ENCODE data around the gene LRP1B.

Gene LRP1B

DNA sequence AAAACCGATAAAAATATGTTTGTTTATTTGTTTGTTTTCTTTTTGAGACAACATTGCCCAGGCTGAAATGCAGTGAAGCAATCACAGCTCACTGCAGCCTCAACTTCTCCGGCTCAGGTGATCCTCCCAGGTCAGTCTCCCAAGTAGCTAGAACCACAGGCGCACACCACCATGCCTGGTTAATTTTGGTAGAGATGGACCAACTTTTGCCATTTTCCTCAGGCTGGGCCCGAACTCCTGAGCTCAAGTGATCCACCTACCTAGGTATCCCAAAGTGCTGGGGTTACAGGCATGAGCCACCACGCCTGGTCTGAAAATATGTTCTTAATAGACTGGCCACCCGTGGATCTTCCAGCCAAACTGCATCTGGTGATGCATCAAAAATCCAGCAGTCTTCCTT, 1867.9 kb downstream of the LRP1B start:
- no peak for DNase-seq

DNA sequence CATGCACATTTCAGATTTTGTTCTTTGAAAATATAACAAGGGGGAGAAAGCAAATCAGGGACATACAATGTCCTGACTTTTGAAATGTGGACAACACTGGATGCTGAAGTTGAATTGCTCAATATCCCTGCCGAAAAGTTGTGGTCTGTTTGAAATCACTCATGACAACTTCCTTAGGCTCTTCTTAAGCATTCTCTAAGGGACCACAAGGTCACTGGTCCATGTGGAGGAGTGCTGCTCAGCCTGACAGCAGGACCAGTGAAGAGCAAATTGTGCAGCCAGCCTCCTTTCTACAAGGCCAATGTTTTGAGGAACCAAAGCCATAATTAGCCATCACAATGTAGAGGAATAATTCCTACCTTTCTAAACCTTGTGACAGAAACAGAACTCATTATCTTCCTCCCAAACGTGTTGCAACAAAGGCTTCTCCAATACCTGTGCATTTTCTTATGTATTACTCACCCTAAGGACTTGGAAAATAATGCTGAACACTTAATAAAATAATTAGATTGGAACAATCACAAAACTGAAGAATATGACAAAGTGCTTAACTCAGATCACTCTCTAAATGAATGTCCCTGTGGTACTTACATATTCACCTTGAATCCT, 1873.0 kb downstream of the LRP1B start:
- no peak for DNase-seq

DNA sequence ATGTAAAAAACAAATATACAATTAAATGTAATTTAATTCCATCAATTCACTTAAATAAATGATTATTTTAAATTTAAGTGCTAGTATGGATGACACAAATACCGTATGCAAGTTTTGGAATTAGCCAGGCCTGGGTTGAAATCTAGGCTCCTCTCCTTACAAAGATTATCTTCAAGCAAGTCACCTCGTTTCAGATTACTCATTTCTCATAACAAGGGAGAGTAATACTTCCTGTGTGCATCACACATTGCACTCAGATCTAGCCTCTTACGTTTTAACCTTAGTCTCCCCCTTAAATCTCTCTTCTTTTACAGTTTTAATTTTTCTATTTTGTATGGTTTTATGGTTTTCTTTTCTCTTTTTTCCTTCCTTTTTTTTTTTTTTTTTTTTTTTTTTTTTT, 1874.7 kb downstream of the LRP1B start:
- no peak for DNase-seq

DNA sequence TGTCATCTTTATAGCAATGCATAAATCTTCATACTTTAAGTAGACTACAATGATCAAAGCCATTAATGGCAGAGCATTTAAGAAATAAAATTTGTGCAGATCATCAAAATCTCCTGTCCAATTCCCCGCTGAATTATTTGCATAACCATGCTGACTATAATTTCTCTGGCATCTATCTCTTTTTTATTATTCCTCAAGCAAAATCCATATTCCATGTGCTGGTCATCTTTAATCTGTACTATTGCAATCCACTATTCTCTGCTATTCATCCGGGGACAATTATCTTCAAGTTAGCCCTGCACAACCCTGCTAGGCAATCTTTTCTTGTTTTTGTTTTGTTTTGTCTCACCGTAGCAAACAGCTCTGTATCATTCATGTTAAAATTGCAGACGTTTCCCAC, 1881.0 kb downstream of the LRP1B start:
- DNase-seq = no peak

DNA sequence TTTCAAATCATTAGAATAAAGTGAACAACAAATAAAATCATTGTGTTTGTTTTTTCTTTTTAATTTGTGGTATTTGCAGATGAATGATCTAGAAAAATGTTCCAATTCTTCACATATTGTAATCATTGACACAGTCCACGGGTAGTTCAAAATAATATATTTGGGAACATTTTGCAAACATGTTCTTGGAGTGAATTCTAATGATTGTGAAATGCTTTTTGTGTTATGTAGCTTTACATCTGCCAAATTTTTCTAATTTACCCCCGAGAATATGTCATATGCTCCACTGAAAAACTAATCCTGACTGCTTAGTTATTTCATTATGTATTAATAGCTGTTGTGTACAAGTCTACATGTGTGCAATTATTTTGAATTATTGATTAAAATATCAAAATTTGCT, 1882.2 kb downstream of the LRP1B start:
- no peak for DNase-seq

DNA sequence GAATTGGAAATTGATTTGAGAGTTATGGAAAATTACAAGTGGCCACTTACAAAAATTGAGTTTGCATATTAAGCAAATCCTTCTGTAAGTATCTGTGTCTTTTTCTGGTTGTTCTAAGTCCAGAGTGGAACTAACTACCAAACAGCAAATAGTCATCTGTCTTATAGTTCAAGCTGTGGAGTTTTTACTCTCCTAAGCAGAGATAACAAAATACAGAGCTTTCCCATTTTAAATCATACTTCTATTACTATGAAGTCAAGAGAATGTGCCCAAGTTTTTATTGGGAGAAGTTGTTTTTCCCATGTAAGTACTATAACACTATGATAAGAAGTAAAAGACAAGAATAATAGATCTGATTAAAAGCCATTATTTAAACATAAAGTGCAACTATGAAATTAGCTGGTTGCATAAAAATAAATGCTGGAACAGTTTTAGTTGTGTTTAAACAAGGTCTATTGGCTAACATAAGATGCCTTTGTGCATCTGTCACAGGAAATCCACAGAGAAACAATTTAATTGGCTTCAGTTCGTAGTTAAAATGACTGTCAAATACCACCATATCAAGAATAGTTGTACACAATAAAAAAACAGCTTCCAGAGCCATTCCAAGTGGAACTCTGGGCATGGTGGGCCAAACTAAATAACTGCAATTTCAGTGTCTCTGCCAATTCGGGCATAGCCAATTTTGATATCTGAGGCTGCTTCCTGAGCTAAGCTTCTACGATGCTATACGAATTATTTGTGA, 1883.2 kb downstream of the LRP1B start:
- DNase-seq = no peak

DNA sequence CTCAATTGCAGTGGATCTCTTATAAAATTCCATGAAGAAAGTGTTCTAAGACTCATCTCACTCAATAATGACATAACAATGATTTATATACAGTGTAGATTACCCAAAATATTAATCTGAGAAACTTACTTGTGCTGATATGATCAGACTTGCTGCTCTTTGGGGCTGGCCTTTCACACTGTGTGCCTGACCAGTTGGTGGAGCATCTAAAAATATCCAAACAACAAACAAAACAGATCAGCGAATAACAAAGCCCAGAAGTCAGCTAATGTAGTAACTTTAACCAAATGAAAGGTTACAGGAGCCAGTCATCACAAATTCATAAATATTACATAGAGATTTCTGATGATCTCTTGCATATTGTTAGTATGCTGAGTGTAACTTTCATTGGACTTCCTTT, 1883.9 kb downstream of the LRP1B start:
- DNase-seq = no peak

DNA sequence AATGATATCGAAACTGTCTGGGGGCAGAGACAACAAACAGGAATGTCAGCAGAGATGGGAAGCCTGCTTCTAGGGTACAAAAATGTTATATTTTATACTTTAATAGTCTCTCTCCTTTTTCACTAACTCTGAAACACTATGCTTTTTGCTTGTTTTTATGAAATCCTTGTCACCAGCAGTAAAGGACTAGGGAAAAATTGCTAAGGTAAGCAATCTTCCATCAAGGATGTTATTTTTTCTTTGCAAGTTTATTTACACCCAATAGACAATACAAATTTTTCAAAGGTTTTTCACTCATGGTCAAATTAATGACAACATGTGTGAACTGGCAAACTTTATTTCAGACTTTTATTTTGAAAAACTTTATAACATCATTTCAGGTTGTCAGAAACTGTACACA, 1884.8 kb downstream of the LRP1B start:
- no peak for DNase-seq

DNA sequence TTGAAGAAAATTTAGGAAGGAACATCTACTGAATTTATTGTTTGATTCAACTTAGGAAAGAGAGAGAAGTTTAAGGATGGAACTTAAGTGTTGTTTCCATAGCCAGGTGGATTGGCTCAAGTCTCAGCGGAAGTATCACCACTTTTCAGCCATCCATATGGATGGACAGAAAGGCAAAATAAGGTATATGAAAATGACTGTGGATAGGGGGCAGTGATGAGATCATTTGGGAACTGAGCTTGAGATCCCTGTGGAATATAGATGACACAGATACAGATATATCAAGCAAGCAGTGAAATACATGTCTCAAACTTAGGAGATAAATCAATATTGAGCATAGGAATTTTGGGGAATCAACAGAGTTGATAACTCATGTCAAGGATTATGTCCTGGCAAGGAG, 1887.9 kb downstream of the LRP1B start:
- DNase-seq = no peak

DNA sequence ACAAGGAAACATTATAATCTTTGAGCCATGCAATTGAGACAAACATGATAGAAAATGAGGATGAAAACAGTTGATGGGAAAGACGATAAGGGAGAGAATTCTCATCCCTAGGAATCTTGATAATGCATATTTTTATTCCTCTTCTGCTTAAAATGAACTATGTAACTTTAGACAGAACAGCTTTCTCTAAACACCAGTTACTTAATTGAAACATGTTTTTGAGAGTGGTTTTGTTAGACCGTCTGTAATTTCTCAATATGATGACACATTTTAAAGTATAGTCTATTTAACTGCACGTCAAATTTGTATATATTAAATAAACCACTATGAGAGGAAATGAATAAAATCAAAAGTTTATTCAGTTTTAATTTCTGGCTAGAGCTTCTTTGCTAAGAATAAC, 1896.7 kb downstream of the LRP1B start:
- no peak for DNase-seq

DNA sequence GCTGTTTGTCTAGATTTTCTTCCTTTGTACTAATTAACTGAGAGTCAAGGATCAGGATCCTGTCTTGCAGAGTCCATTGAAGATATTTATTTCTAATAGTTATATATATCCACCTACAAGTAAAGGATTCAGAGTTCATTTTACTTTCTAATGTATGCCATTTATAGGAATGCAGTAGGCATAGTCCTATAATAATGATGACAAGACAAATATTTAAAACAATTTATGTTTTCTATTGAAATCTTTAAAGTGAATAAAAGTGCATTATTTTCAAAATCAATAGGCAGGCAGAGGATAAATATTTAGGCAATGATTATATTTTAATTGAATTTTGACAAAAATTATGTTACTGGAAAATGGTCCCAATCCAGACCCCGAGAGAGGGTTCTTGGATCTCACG, 1919.9 kb downstream of the LRP1B start:
- no peak for DNase-seq

DNA sequence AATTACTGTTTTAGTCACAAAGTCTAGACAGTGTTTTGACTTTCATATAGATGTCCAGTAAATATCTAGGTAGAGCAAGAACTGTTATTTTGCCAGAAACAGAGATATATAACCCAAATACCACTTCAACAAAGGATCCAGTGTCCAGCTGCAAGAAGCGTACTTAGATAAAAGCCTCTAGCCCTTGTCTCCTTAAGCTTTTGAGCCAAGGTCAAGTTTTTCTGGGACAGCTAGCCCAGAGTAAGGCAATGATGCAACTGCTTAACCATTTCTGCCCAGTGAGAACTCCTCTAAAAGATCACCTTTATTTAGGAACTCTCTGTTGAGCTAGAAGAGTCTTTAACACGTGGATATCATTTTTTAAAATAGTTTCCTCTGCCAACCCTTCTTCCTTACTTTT, 1925.7 kb downstream of the LRP1B start:
- DNase-seq = no peak

DNA sequence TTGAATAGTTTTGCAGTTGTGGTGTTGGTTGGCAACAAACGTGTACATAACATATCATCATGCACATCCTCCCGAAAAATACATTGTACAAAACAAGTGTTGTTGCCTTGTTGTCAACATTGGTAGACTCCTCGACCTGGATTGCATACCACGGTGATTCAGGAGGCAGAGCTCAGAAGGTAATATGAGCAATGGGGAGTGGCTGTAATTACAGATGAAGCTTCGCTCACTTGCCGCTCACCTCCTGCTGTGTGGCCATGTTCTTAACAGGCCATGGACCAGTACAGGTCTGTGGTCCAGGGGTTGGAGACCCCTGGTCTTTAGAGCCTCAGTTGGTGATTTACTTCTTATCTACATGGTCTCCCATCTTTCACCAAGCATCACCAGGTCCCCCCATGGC, 1927.5 kb downstream of the LRP1B start:
- no peak for DNase-seq

DNA sequence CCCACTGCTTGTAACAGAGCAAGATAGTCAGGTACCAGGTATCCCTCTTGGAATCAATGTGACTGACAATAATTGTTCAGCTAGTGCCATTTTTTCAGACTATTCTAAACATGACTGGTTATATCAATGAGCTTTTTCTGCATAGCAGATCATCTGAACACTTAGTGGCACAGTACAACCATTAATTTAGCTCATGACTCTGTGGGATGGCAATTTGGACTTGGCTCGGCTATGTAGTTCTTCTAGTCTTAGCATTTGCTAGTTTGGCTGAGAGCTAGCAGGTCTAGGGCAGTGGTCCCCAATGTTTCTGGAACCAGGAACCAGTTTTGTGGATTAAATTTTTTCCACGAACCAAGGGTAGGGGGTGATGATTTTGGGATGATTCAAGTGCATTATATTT, 1929.2 kb downstream of the LRP1B start:
- no peak for DNase-seq

DNA sequence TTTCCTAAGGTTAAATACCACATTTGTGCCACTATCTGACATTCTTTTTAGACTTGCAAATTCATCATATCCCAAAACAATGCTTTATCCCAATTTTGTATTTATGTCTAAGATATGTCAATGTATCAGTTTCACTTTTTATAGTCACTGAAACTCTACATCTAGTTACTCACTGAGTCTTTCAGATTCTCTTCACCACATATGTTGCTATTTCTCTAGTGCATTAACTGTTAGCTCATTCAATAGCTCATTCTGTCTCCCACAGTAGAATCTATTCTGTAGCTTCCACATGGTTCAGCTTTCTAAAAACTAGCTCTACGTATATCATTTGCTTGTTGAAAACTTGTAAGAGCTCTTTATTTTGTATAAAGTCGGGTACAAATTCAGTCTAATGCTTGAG, 1930.1 kb downstream of the LRP1B start:
- no peak for DNase-seq

DNA sequence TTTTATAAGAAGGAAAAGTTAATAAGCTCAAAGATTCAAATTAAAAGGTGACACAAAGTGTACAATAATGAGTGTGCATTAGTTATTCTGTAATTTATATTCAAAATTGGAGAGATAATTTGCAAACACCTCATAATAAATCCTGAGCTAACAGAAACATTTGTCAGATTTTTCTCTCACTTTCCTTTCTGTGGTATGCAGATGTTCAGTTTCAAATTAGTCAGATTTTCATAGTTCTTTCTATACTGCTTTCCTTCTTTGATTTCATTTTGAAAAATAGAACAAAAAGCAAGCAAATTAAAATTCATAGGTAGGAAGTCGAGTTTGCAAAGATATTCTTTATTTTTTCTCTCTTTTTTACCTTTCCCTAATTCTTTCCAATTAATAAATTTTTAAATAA, 1930.5 kb downstream of the LRP1B start:
- DNase-seq = no peak

DNA sequence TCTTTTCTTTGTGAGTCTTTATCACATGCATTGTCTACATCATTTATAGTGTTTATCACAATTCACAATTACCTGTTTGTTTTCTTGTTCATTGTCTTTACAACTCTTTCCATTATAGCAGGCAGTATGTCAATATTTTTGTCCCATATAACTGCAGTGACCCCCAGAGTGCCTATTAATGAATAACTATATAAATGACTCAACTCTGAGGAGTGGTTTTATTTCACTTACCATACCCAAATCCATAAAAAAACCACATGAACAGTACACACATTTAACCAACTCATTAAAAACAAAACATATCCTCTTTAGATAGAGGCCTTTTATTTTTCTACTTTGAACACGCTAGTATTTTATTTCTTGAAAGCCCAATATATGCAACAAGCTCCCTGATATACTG, 1931.5 kb downstream of the LRP1B start:
- DNase-seq = no peak

DNA sequence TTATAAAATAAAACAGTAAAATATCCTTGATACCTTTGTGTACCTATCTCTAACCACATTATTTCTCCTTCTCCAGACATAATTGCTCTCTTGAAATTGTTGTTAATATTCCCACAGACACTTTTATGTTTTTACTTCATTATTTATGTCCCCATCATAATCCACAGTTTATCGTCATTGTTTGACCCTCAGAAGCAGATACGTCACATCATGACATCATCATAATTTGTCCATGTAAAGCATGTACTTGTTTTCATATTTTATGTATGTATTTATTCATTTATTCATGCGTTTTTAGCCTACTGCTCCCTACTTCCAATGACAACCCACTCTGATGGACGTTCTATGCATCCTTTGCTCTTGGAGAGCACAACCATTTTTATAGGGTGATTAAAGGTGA, 1943.7 kb downstream of the LRP1B start:
- DNase-seq = no peak

DNA sequence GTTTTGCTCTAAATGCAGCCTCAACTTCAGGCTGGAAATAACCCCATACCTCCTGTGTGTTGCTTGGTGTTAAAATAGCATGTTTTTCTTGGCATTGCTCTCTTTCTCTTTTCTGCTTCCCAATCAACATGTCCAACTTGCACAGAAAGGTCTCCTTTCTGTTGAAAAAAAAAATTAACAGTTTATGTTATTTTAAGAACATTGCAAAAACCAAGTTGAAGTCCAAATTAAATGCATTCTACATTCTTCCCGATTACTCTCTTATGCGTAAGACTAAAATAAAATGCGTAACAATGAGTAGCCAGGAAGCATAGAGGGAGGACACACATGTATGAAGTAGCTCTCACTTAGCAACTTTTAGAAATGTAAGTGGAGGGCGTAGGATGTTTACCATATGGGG, 1944.5 kb downstream of the LRP1B start:
- DNase-seq = no peak

DNA sequence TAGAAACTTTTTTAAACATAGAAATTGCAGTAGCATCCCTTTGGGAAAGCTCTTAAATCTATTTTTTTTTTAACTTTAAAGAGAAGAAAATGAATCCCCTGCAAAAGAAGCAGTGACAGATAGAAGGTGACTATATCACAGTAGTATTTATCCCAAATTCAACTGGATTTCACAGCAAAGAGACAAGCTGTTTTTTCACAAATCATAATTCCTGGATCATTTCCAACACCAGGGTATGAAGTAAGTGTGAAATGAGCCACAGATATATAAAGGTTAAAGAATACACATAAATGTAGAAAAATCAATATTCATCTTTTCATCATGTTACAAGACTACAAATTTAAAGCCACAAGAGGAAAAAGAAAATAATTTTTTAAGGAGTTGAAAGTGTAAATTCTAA, 1945.7 kb downstream of the LRP1B start:
- DNase-seq = no peak

DNA sequence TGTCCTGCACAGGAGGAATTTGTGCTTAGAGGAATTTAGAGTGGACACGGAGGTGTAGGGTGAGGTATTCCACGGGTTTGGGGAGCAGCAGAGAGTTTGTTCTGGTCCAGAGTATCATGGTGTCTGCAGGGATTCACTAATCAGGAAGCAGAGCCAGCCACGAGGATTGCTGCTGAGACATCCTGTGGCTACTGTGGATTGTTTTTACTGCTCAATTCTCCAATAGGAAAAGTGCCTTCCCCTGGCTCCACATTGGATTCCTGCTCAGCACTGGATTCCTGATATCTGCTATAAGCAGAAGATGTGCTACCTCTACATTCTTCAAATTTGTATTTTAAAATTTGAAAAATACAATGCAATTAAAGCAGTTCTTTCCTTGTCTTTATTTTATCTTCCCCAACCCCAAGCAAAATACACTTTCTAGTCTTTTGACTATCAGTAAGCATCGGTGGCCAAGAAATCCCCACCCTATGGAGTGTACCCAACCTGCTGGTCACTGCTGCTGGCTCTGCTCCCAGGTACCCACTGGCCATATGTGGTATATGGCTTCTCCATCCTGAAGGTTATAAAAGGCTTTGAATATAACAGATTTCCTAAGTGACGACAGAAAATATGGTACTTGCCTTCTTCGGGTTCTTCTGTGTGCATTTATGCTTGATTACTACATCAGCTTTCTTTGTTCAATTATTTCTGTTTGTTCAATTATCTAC, 1947.6 kb downstream of the LRP1B start:
- DNase-seq = no peak
